ENCODE measurements around the gene NEK6. TPM values are rescaled to one million over a fixed set of nuclear protein-coding genes. Genes with fewer than 3 reads are reported as not detected.

The NEK6 gene
- total RNA-seq, 2 experiments from 2014 or later = 0.89 to 1.7 TPM

DNA sequence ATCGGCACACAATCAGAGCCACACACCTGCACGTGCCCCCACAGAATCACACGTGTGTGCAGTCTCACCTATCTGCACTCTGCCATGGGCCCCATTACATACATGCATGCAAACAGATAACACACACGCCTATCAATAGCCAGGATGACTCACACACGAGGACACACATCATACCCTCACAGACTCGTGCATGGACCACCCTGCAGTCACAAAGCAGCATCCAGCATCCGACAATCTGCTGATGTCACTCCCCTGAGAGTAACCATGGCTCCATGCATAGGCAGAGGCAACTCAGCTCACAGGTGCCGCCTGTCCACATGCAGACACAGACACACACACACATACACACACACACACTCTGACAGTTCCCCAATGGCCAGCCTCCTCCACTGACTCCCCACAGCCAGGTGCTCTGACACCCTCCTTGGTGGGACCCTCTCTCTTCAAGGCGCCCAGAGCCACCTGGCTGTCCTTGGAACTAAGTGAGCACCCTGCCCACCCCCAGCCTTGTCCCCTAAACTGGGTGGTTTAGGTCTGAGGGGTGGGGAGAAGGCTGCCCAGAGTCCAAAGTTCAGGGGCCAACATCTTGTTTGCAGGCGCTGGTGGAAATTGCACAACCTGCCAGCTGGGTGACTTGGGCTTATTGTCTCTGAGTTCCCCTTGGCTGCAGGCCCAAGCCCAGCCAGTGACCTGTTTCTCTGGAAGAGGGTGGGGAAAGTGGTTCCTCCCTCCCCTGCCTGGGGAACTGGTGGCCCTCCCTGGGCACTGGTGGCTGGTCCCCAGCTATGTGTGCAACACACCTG lies 34.6 kb upstream of the NEK6 start:
- H3K27ac ChIP-seq (ENCODE audit: low read depth in 1 of 2, low read length in 2 of 2) = no peak overlapping the region
- H3K4me3 ChIP-seq (ENCODE audit: low read length) = no peak overlapping the region
- CTCF ChIA-PET = interaction anchor here (0.6 kb wide), 1 partner anchor 33 kb away, joined by 3 read pairs; no protein-coding TSS in a partner anchor
- no peaks in the 10 kb centered on the region for H3K9me3 ChIP-seq (ENCODE audit: control insufficient read depth in 1 of 2, insufficient read depth in 1 of 2, low read length in 2 of 2)
- Mint-ChIP-seq H3K36me3 (ENCODE audit: low read depth) (no peaks in the 10 kb centered on the region), H3K27ac (no peak overlapping the region), H3K4me1 (ENCODE audit: low read depth) (peaks cover under 1% of the 10 kb centered on the region), H3K4me3 (no peak overlapping the region), H3K9me3 (no peaks in the 10 kb centered on the region), H3K27me3 (no peaks in the 10 kb centered on the region)
- POLR2A ChIA-PET = no interaction called here
- H3K4me1 ChIP-seq (ENCODE audit: insufficient read depth, low read length) = peaks cover 21% of the 10 kb centered on the region
- no peaks in the 10 kb centered on the region for H3K27me3 ChIP-seq (ENCODE audit: control insufficient read depth in 1 of 2, insufficient read depth in 2 of 2, low read length in 2 of 2)
- ATAC-seq (ENCODE audit: poor library complexity) (no peak), DNase-seq (peak in 3 of 14 experiments; percentile 19 to 55 (median 55))
- no peaks in the 10 kb centered on the region for H3K36me3 ChIP-seq (ENCODE audit: insufficient read depth, low read length)
- TF ChIP-seq CTCF (IDR thresholded peaks at IDR 0.05) = no peak
- intact Hi-C loops (cut with DNase I, micrococcal nuclease) = no loop called here

DNA sequence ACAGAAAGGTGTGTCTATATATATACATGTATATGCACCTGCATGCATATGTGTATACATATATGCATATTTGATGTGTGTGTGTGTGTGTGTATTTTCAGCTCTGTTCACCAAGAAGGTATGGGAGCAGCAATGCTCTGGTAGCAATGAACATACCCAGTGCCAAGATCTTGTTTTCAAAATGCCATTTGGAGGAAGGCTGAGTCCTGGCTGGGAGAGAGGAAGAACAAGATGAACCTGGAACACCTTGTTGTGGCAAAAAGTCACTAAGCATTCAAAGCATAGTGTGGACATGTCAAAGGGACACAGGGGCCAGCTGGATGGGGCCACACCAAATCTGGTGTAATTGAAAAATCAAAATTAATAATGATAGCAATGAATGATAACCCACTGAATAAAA lies 31.8 kb upstream of the NEK6 start:
- Mint-ChIP-seq H3K27me3 (no peaks in the 10 kb centered on the region), H3K4me3 (no peak overlapping the region), H3K9me3 (no peaks in the 10 kb centered on the region), H3K4me1 (ENCODE audit: low read depth) (no peaks in the 10 kb centered on the region), H3K27ac (no peak overlapping the region), H3K36me3 (ENCODE audit: low read depth) (no peaks in the 10 kb centered on the region)
- no peak for TF ChIP-seq CTCF (IDR thresholded peaks at IDR 0.05)
- H3K27me3 ChIP-seq (ENCODE audit: control insufficient read depth in 1 of 2, insufficient read depth in 2 of 2, low read length in 2 of 2) = no peaks in the 10 kb centered on the region
- no peaks in the 10 kb centered on the region for H3K9me3 ChIP-seq (ENCODE audit: control insufficient read depth in 1 of 2, insufficient read depth in 1 of 2, low read length in 2 of 2)
- ATAC-seq (ENCODE audit: poor library complexity) = no peak
- no peak for DNase-seq
- no peaks in the 10 kb centered on the region for H3K36me3 ChIP-seq (ENCODE audit: insufficient read depth, low read length)
- intact Hi-C loops (cut with DNase I, micrococcal nuclease) = no loop called here
- H3K4me3 ChIP-seq (ENCODE audit: low read length) = no peak overlapping the region
- ChIA-PET CTCF (interaction anchor here (0.8 kb wide), 1 partner anchor 99 kb away, joined by 3 read pairs; no protein-coding TSS in a partner anchor), POLR2A (no interaction called here)
- H3K4me1 ChIP-seq (ENCODE audit: insufficient read depth, low read length) = peaks cover 8% of the 10 kb centered on the region
- H3K27ac ChIP-seq (ENCODE audit: low read depth in 1 of 2, low read length in 2 of 2) = no peak overlapping the region

DNA sequence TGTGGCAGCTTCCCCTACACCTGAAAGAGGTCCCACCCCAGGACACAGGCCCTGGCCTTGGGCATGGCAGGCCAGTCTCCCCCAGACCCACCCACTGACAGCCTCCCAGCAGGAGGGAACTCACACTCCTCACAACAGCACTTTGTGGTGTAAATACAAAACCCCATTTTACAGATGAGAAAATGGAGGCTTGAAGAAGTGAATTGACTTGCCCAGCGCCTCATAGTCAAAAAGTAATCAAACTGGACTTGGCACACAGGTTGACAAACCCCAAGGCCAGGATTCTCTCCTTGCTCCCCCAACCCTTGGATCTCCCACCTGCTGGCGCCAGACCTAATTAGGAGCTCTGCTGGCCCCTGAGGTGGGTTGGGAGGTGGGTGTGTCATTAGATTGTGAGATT lies 29.2 kb upstream of the NEK6 start:
- ATAC-seq (ENCODE audit: poor library complexity) (no peak), DNase-seq (no peak)
- H3K27ac Mint-ChIP-seq = no peak overlapping the region
- POLR2A ChIA-PET = no interaction called here
- H3K27ac ChIP-seq (ENCODE audit: low read depth in 1 of 2, low read length in 2 of 2) = no peak overlapping the region
- TF ChIP-seq CTCF (IDR thresholded peaks at IDR 0.05) = no peak
- H3K36me3 ChIP-seq (ENCODE audit: insufficient read depth, low read length) = no peaks in the 10 kb centered on the region
- H3K9me3 Mint-ChIP-seq = peaks cover 3% of the 10 kb centered on the region
- no peaks in the 10 kb centered on the region for H3K9me3 ChIP-seq (ENCODE audit: control insufficient read depth in 1 of 2, insufficient read depth in 1 of 2, low read length in 2 of 2)
- no peak overlapping the region for H3K4me3 Mint-ChIP-seq
- H3K4me1 ChIP-seq (ENCODE audit: insufficient read depth, low read length) = peaks cover 2% of the 10 kb centered on the region
- peaks cover 3% of the 10 kb centered on the region for H3K36me3 Mint-ChIP-seq (ENCODE audit: low read depth)
- intact Hi-C loops (cut with DNase I, micrococcal nuclease) = no loop called here
- H3K4me3 ChIP-seq (ENCODE audit: low read length) = no peak overlapping the region
- no peaks in the 10 kb centered on the region for H3K27me3 ChIP-seq (ENCODE audit: control insufficient read depth in 1 of 2, insufficient read depth in 2 of 2, low read length in 2 of 2)
- peaks cover 4% of the 10 kb centered on the region for H3K27me3 Mint-ChIP-seq
- CTCF ChIA-PET = no interaction called here
- H3K4me1 Mint-ChIP-seq (ENCODE audit: low read depth) = no peaks in the 10 kb centered on the region
